Parathyroid adenoma (tissue), 2 donors: ENCODE data around the gene ARID3A.

Source experiments
- H2AFZ ChIP-seq: fragments of 300-600 bp; sonication (generic); one replicate; pipeline ENCODE4 v1.7.0; 2017; ENCODE audit warnings: antibody characterized with exemption, mild to moderate bottlenecking
- H3K27ac ChIP-seq: fragments of 300-600 bp; sonication (generic); one replicate; pipeline ENCODE4 v1.7.0; 2017
- H3K27me3 ChIP-seq: fragments of 300-600 bp; sonication (generic); one replicate; pipeline ENCODE4 v1.7.0; 2017; ENCODE audit warnings: low read length; ENCODE audit not compliant: control insufficient read depth, insufficient read depth
- H3K36me3 ChIP-seq: fragments of 300-600 bp; sonication (generic); one replicate; pipeline ENCODE4 v1.7.0; 2017; ENCODE audit warnings: low read length; ENCODE audit not compliant: control insufficient read depth, insufficient read depth
- H3K4me1 ChIP-seq: fragments of 300-600 bp; sonication (generic); one replicate; pipeline ENCODE4 v1.7.0; 2017; ENCODE audit warnings: control low read depth
- H3K4me2 ChIP-seq: fragments of 300-600 bp; sonication (generic); one replicate; pipeline ENCODE4 v1.7.0; 2017; ENCODE audit warnings: low read length
- H3K4me3 ChIP-seq: fragments of 300-600 bp; sonication (generic); one replicate; pipeline ENCODE4 v1.7.0; 2017; ENCODE audit warnings: low read depth, low read length
- H3K79me2 ChIP-seq: fragments of 300-600 bp; sonication (generic); one replicate; pipeline ENCODE4 v1.7.0; 2017; ENCODE audit warnings: control low read depth
- H3K9ac ChIP-seq: fragments of 300-600 bp; sonication (generic); one replicate; pipeline ENCODE4 v1.7.0; 2017; ENCODE audit warnings: mild to moderate bottlenecking
- H3K9me3 ChIP-seq: fragments of 300-600 bp; sonication (generic); one replicate; pipeline ENCODE4 v1.7.0; 2017; ENCODE audit warnings: low read length; ENCODE audit not compliant: control insufficient read depth
- CTCF ChIP-seq: fragments of 300-600 bp; sonication (generic); IDR thresholded peaks from one replicate; pipeline ENCODE4 v1.7.0; 2017; ENCODE audit warnings: antibody characterized with exemption, mild to moderate bottlenecking
- donor health status: primary hyperparathyroidism.

Gene ARID3A

GRCh38 chr19:984165-984967 is 58.5 kb downstream of the ARID3A start, which contains the start of gene WDR18:
WDR18 (plus strand) TSS chr19:984345; CDS start chr19:984354, 9 bp downstream.
- H3K36me3 ChIP-seq, result no peaks in the 10 kb centered on the region
- H3K27me3 ChIP-seq, result no peaks in the 10 kb centered on the region
- H3K27ac ChIP-seq, result peak within 1 kb of the TSS; percentile 43
- peak within 1 kb of the TSS; percentile 93 for H3K4me2 ChIP-seq
- H3K9me3 ChIP-seq, result no peaks in the 10 kb centered on the region
- peak; percentile 29 for TF ChIP-seq CTCF
- H3K4me1 ChIP-seq, result peaks cover 3% of the 10 kb centered on the region
- H3K9ac ChIP-seq, result peak within 1 kb of the TSS; percentile 34
- H3K79me2 ChIP-seq, result no peaks in the 10 kb centered on the region
- H3K4me3 ChIP-seq, result peak within 1 kb of the TSS; percentile 90
- H2AFZ ChIP-seq, result peak within 1 kb of the TSS; percentile 80

DNA sequence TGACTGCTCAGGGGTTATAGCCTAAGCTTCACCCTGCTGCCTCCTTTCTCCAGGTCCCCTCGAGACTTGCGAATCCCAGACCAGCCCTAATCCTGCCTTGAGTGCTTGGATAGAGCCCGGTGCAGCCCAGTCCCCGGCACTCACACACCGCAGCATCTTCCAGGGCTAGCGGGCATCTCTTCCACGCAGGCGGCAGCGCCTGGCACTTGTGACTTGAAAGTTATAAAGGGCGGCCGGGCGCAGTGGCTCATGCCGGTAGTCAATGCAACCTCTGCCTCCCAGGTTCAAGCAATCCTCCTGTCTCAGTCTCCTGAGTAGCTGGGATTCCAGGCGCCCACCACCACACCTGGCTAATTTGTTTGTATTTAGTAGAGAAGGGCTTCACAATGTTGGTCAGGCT is 60.2 kb downstream of the ARID3A start:
- Histone ChIP-seq H3K4me3 (no peak overlapping the region), H3K79me2 (no peaks in the 10 kb centered on the region), H3K9me3 (no peaks in the 10 kb centered on the region), H3K36me3 (no peaks in the 10 kb centered on the region), H3K27ac (no peak overlapping the region), H3K27me3 (no peaks in the 10 kb centered on the region), H3K4me2 (no peak overlapping the region), H2AFZ (no peak overlapping the region), H3K4me1 (peaks cover 3% of the 10 kb centered on the region), H3K9ac (no peak overlapping the region)
- TF ChIP-seq CTCF, result no peak

DNA sequence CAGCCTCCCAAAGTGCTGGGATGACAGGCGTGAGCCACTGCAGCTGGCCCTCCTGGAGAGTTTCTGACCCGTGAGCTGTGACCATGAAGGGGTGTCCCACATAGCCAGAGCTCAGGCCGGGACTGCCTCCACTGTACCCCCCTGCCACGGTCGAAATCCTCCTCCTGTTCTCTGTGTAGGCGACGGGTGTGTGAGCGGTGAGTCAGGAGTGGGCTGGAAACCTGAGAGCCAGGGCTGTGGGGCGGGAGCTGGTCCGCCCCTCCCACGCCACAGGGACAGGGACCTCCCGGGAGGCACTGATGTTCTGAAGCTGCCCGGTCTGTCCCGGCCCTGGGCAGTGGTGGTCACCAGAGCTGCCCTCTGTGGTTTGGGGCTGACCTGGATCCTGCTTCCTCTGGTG is 62.2 kb downstream of the ARID3A start:
- H3K27ac ChIP-seq, result no peak overlapping the region
- no peak for TF ChIP-seq CTCF
- H3K36me3 ChIP-seq, result no peaks in the 10 kb centered on the region
- no peaks in the 10 kb centered on the region for H3K27me3 ChIP-seq
- peaks cover 3% of the 10 kb centered on the region for H3K4me1 ChIP-seq
- no peaks in the 10 kb centered on the region for H3K79me2 ChIP-seq
- H2AFZ ChIP-seq, result no peak overlapping the region
- no peak overlapping the region for H3K4me3 ChIP-seq
- no peak overlapping the region for H3K9ac ChIP-seq
- no peaks in the 10 kb centered on the region for H3K9me3 ChIP-seq
- H3K4me2 ChIP-seq, result no peak overlapping the region

GRCh38 chr19:988510-988909 is 62.7 kb downstream of the ARID3A start:
- Histone ChIP-seq H3K4me1 (peaks cover 3% of the 10 kb centered on the region), H3K4me2 (no peak overlapping the region), H3K27me3 (no peaks in the 10 kb centered on the region), H2AFZ (no peak overlapping the region), H3K9me3 (no peaks in the 10 kb centered on the region), H3K27ac (no peak overlapping the region), H3K36me3 (no peaks in the 10 kb centered on the region), H3K79me2 (no peaks in the 10 kb centered on the region), H3K4me3 (no peak overlapping the region), H3K9ac (no peak overlapping the region)
- TF ChIP-seq CTCF, result no peak
